HepG2 (cell line): ENCODE data around the gene PLLP. TPM values are rescaled to one million over a fixed set of nuclear protein-coding genes. Genes with fewer than 3 reads are reported as not detected.

ENCODE experiments used
- EEA1 ChIP-seq: sonication (generic); formaldehyde crosslinking; IDR thresholded peaks from 2 replicates; pipeline ENCODE4 v1.5.1; 2020; ENCODE audit warnings: mild to moderate bottlenecking, missing genetic modification reagents, borderline replicate concordance
- FOXA1 ChIP-seq, 2 experiments: fragments of 450-650 bp in 1 of 2; sonication (generic) in 1 of 2; formaldehyde crosslinking in 1 of 2; IDR thresholded peaks; 2 replicates each; pipeline versions ENCODE4 v1.4.0 to v1.6.1; 2016 to 2020; ENCODE audit warnings: missing genetic modification reagents in 1 of 2
- HIC2 ChIP-seq: sonication (generic); formaldehyde crosslinking; IDR thresholded peaks from 2 replicates; pipeline ENCODE4 v1.9.0; 2022; ENCODE audit warnings: low read depth, missing genetic modification reagents
- HMG20A ChIP-seq: IDR thresholded peaks from 2 replicates; pipeline ENCODE4 v1.6.1; 2016; ENCODE audit warnings: borderline replicate concordance
- PATZ1 ChIP-seq: sonication (generic); formaldehyde crosslinking; IDR thresholded peaks from 2 replicates; pipeline ENCODE4 v1.4.0; 2020; ENCODE audit warnings: missing genetic modification reagents
- SALL1 ChIP-seq: sonication (generic); formaldehyde crosslinking; IDR thresholded peaks from 2 replicates; pipeline ENCODE4 v1.8.0; 2022; ENCODE audit warnings: mild to moderate bottlenecking, missing genetic modification reagents
- ZNF687 ChIP-seq: sonication (generic); formaldehyde crosslinking; IDR thresholded peaks from 2 replicates; pipeline ENCODE4 v1.5.1; 2020; ENCODE audit warnings: mild to moderate bottlenecking, missing genetic modification reagents, moderate library complexity
- ZSCAN5A ChIP-seq: sonication (generic); formaldehyde crosslinking; IDR thresholded peaks from 2 replicates; pipeline ENCODE4 v1.8.0; 2022; ENCODE audit warnings: mild to moderate bottlenecking, missing genetic modification reagents, borderline replicate concordance
- polyA plus RNA-seq, 8 experiments: library from polyadenylated mRNA; depleted of rRNA in 3 of 8; stranded (reverse) in 7 of 8; unstranded in 1 of 8; fragments of >200 nt; fragmentation: Illumina TruSeq in 4 of 8; extraction: Trizol in 4 of 8; gene quantifications; 2 replicates each; pipeline versions ENCODE4 v1.2.1 to v1.2.3, GENCODE V29; 2011 to 2016; ENCODE audit warnings: low read depth in 4 of 8, missing spikeins in 1 of 8, mixed read lengths in 1 of 8; ENCODE audit not compliant: insufficient read depth in 1 of 8
- total RNA-seq, 5 experiments: library from RNA; depleted of rRNA; stranded (reverse); fragments of >200 nt; fragmentation: Illumina TruSeq; extraction: Trizol; gene quantifications; 2 replicates each; pipeline ENCODE4 v1.2.3, GENCODE V29; 2016; ENCODE audit warnings: low read depth in 1 of 5

PLLP gene
- total and polyA plus RNA-seq, 2 of the 13 experiments (the other 11 are each of a cell fraction or from before 2014, with no cell fraction given) = 60.6 to 127 TPM

GRCh38 chr16:57306676-57307341, 22.3 kb upstream of the PLLP start (continued):
- no peak for TF ChIP-seq FOXA1 (IDR thresholded peaks at IDR 0.05)
- TF ChIP-seq FOXA1 (CRISPR knock-in tag; IDR thresholded peaks at IDR 0.05) = peak; percentile 12; the same call in 1 of the 2 replicates
- TF ChIP-seq ZNF687 (CRISPR knock-in tag) = 0 out of 2 replicates have a peak, but pooled peaks have one; percentile 16
- 0 out of 2 replicates have a peak, but pooled peaks have one; percentile 6 for TF ChIP-seq PATZ1
- TF ChIP-seq HMG20A (CRISPR knock-in tag) = no peak
- peak; percentile 55; the same call in 1 of the 2 replicates for TF ChIP-seq HIC2 (CRISPR knock-in tag)
- TF ChIP-seq SALL1 (CRISPR knock-in tag) = peak; percentile 14
- TF ChIP-seq EEA1 (CRISPR knock-in tag) = 0 out of 2 replicates have a peak, but pooled peaks have one; percentile 34
- no peak for TF ChIP-seq ZSCAN5A (CRISPR knock-in tag)
